ENCODE data around the gene ZDHHC23. TPM values are rescaled to one million over a fixed set of nuclear protein-coding genes. Genes with fewer than 3 reads are reported as not detected.

The ZDHHC23 gene, protein sequence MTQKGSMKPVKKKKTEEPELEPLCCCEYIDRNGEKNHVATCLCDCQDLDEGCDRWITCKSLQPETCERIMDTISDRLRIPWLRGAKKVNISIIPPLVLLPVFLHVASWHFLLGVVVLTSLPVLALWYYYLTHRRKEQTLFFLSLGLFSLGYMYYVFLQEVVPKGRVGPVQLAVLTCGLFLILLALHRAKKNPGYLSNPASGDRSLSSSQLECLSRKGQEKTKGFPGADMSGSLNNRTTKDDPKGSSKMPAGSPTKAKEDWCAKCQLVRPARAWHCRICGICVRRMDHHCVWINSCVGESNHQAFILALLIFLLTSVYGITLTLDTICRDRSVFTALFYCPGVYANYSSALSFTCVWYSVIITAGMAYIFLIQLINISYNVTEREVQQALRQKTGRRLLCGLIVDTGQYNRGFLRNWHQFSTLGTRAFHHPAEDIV
- total RNA-seq, result 1 to 10 TPM; 1.8 to 2.1 TPM

- Mint-ChIP-seq H3K9me3 (ENCODE audit: insufficient read depth) (no peaks in the 10 kb centered on the region), H3K27ac (peak within 1 kb of the TSS; percentile 63), H3K4me3 (peak within 1 kb of the TSS; percentile 73), H3K27me3 (ENCODE audit: low read depth) (peaks cover 33% of the 10 kb centered on the region), H3K4me1 (ENCODE audit: low read depth) (peaks cover 12% of the 10 kb centered on the region), H3K36me3 (ENCODE audit: low read depth) (no peaks in the 10 kb centered on the region)
- peak; percentile 60 for DNase-seq
- ChIA-PET CTCF (no interaction called here), POLR2A (no interaction called here)
- peak; percentile 89 for ATAC-seq
These were observed at the start of gene ZDHHC23 for GRCh38 chr3:113947372-113948014. Gene ZDHHC23 (plus strand): TSS chr3:113948013. CDS start chr3:113948803, 790 bp downstream.

DNA sequence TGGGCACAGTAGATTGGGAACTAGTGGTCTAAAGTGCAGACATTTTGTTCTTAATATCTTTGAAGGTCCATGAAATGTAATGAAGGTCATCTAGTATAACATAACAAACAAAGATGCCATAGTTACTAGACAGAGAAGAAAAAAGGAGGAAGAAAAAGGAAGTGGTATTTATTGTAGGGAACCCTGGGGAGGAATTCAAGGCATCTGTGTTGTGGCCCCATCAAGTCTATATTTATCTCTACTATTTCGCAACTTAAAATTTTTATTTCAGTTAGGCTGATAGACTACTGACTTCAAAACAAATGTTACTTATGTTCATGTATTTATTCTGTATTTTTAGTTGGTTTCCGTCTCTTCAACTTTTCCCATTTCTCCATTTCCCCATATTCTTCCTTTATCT lies 48.9 kb upstream of the ZDHHC23 start:
- H3K27ac Mint-ChIP-seq, result no peak overlapping the region
- H3K9me3 Mint-ChIP-seq (ENCODE audit: insufficient read depth), result no peaks in the 10 kb centered on the region

GRCh38 chr3:113906568-113907140 lies 41.2 kb upstream of the ZDHHC23 start:
- Mint-ChIP-seq H3K4me1 (ENCODE audit: low read depth) (no peaks in the 10 kb centered on the region), H3K4me3 (no peak overlapping the region), H3K27me3 (ENCODE audit: low read depth) (peaks cover 6% of the 10 kb centered on the region), H3K36me3 (ENCODE audit: low read depth) (no peaks in the 10 kb centered on the region), H3K27ac (no peak overlapping the region), H3K9me3 (ENCODE audit: insufficient read depth) (no peaks in the 10 kb centered on the region)
- no peak for ATAC-seq
- ChIA-PET POLR2A (no interaction called here), CTCF (no interaction called here)
- no peak for DNase-seq

More for the DNA sequence above, 48.9 kb upstream of the ZDHHC23 start:
- peaks cover 6% of the 10 kb centered on the region for H3K4me1 Mint-ChIP-seq (ENCODE audit: low read depth)
- ChIA-PET POLR2A (no interaction called here), CTCF (no interaction called here)
- H3K36me3 Mint-ChIP-seq (ENCODE audit: low read depth), result no peaks in the 10 kb centered on the region
- no peak for ATAC-seq
- peaks cover 6% of the 10 kb centered on the region for H3K27me3 Mint-ChIP-seq (ENCODE audit: low read depth)
- DNase-seq, result no peak
- H3K4me3 Mint-ChIP-seq, result no peak overlapping the region

GRCh38 chr3:113908133-113908532 lies 39.7 kb upstream of the ZDHHC23 start:
- POLR2A ChIA-PET, result no interaction called here

DNA sequence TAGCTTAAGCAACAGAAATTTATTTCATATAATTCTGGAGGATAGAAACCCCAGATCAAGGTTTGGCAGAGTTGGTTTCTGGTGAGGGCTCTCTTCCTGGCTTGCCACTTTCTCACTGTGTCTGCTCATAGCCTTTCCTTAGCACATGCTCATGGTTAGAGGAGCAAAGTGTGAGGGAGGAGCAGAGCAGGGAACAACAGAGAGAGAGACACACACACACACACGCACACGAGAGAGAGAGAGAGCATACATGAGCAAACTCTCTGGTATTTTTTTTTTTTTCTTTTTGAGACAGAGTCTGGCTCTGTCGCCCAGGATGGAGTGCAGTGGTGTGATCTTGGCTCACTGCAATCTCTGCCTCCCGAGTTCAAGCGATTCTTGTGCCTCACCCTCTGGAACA lies 36.8 kb upstream of the ZDHHC23 start:
- Mint-ChIP-seq H3K27me3 (ENCODE audit: low read depth) (peaks cover 3% of the 10 kb centered on the region), H3K4me3 (no peak overlapping the region), H3K27ac (no peak overlapping the region), H3K36me3 (ENCODE audit: low read depth) (no peaks in the 10 kb centered on the region), H3K4me1 (ENCODE audit: low read depth) (peaks cover 3% of the 10 kb centered on the region), H3K9me3 (ENCODE audit: insufficient read depth) (no peaks in the 10 kb centered on the region)
- DNase-seq, result no peak
- CTCF ChIA-PET, result interaction anchor here (0.7 to 2.9 kb wide), 4 partner anchors 14 to 175 kb away, joined by 3 to 20 read pairs (median 12); partner anchors contain the start of gene GRAMD1C
- POLR2A ChIA-PET, result no interaction called here
- no peak for ATAC-seq

More at GRCh38 chr3:113908133-113908532, 39.7 kb upstream of the ZDHHC23 start:
- Mint-ChIP-seq H3K4me3 (no peak overlapping the region), H3K4me1 (ENCODE audit: low read depth) (peaks cover 3% of the 10 kb centered on the region), H3K9me3 (ENCODE audit: insufficient read depth) (no peaks in the 10 kb centered on the region), H3K27ac (no peak overlapping the region), H3K36me3 (ENCODE audit: low read depth) (no peaks in the 10 kb centered on the region), H3K27me3 (ENCODE audit: low read depth) (peaks cover 2% of the 10 kb centered on the region)
- no peak for DNase-seq
- ATAC-seq, result no peak
- CTCF ChIA-PET, result interaction anchor here (1.6 to 2.9 kb wide), 3 partner anchors 161 to 172 kb away, joined by 3 to 15 read pairs (median 5); partner anchors contain the start of gene ATP6V1A

DNA sequence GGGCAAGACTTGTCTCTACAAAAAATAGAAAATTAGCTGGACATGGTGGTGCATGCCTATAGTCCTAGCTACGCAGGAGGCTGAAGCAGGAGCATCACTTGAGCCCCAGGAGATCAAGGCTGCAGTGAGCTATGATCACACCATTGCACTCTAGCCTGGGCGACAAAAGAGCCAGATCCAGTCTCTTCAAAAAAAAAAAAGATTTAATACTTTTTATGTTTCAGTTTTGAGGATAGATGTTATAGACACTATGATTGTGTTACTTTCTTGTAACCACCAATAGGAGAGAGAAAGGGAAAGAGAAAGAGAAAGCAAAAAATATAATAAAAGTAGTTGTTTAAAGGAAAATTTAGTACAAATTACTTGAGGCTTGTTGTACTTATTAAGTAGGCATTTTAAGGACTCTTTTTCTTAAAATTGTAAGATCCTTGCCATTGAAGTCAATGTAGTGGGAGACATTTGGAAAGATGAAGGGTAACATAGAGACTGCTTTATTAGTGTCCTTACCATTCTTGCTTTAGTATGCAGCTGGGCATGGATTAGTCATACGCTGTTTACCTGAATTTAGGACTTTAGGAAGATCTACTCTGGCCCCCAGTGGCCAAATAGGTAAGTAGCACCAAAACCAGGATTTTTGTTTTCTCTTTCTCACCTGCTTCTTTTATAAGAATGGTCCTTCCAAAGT lies 35.1 kb upstream of the ZDHHC23 start:
- Mint-ChIP-seq H3K4me1 (ENCODE audit: low read depth) (peaks cover 3% of the 10 kb centered on the region), H3K4me3 (peak overlapping the region; percentile 47), H3K9me3 (ENCODE audit: insufficient read depth) (no peaks in the 10 kb centered on the region), H3K27ac (peak overlapping the region; percentile 39), H3K36me3 (ENCODE audit: low read depth) (no peaks in the 10 kb centered on the region), H3K27me3 (ENCODE audit: low read depth) (peaks cover 3% of the 10 kb centered on the region)
- DNase-seq (peak; percentile 49), ATAC-seq (peak; percentile 90)
- CTCF ChIA-PET, result interaction anchor here (0.8 to 3.7 kb wide), 20 partner anchors 10 to 203 kb away, joined by 3 to 25 read pairs (median 6); partner anchors contain the start of genes ATP6V1A, GRAMD1C and NAA50
- POLR2A ChIA-PET, result interaction anchor here (0.6 kb wide), 1 partner anchor 68 kb away, joined by 3 read pairs; no protein-coding TSS in a partner anchor

- Mint-ChIP-seq H3K9me3 (ENCODE audit: insufficient read depth) (no peaks in the 10 kb centered on the region), H3K27me3 (ENCODE audit: low read depth) (peaks cover 3% of the 10 kb centered on the region), H3K4me1 (ENCODE audit: low read depth) (peaks cover 3% of the 10 kb centered on the region), H3K27ac (no peak overlapping the region), H3K36me3 (ENCODE audit: low read depth) (no peaks in the 10 kb centered on the region), H3K4me3 (no peak overlapping the region)
- ChIA-PET CTCF (interaction anchor here (0.9 to 3.7 kb wide), 5 partner anchors 9 to 178 kb away, joined by 3 to 25 read pairs (median 16); partner anchors contain the start of gene GRAMD1C), POLR2A (no interaction called here)
- DNase-seq, result no peak
- ATAC-seq, result no peak
These were observed 33.2 kb upstream of the ZDHHC23 start for GRCh38 chr3:113914646-113915045.

DNA sequence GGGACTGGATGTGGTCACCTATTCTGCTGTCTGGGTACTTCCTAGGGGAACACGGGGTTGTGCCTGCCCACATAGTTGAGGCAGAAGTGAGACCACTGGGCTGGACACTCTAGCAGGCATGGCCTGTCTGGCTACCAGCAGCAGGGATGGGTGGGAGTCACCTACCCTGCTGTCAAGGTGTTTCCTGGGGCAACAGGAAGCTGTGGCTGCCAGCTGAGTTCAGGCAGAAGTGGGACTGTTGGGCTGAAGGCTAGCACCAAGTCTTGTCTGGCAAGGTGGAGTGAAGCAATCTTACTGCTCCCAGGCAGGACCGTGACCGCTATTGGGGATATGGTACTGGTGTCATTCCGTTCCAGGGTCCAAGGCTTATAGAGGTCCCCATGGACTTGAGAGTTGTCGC lies 20.3 kb upstream of the ZDHHC23 start:
- H3K9me3 Mint-ChIP-seq (ENCODE audit: insufficient read depth), result peaks cover 14% of the 10 kb centered on the region
- H3K27ac Mint-ChIP-seq, result no peak overlapping the region
- H3K36me3 Mint-ChIP-seq (ENCODE audit: low read depth), result peaks cover 7% of the 10 kb centered on the region
- ChIA-PET CTCF (interaction anchor here (1.1 kb wide), 1 partner anchor 15 kb away, joined by 5 read pairs; no protein-coding TSS in a partner anchor), POLR2A (no interaction called here)
- no peak for DNase-seq
- no peak overlapping the region for H3K4me3 Mint-ChIP-seq
- peaks cover 13% of the 10 kb centered on the region for H3K27me3 Mint-ChIP-seq (ENCODE audit: low read depth)
- ATAC-seq, result peak; percentile 39
- H3K4me1 Mint-ChIP-seq (ENCODE audit: low read depth), result peaks cover 11% of the 10 kb centered on the region

GRCh38 chr3:113946831-113947230 lies 982 bp upstream of the ZDHHC23 start:
- DNase-seq (no peak), ATAC-seq (no peak)
- POLR2A ChIA-PET, result no interaction called here
- CTCF ChIA-PET, result no interaction called here
- Mint-ChIP-seq H3K27me3 (ENCODE audit: low read depth) (peaks cover 36% of the 10 kb centered on the region), H3K4me3 (peak overlapping the region; percentile 73), H3K4me1 (ENCODE audit: low read depth) (peaks cover 12% of the 10 kb centered on the region), H3K27ac (no peak overlapping the region), H3K36me3 (ENCODE audit: low read depth) (no peaks in the 10 kb centered on the region), H3K9me3 (ENCODE audit: insufficient read depth) (no peaks in the 10 kb centered on the region)

- H3K27ac Mint-ChIP-seq, result no peak overlapping the region
- H3K36me3 Mint-ChIP-seq (ENCODE audit: low read depth), result no peaks in the 10 kb centered on the region
- ChIA-PET CTCF (no interaction called here), POLR2A (no interaction called here)
- no peaks in the 10 kb centered on the region for H3K9me3 Mint-ChIP-seq (ENCODE audit: insufficient read depth)
- H3K4me3 Mint-ChIP-seq, result peak overlapping the region; percentile 49
- peaks cover 13% of the 10 kb centered on the region for H3K4me1 Mint-ChIP-seq (ENCODE audit: low read depth)
- ATAC-seq, result peak; percentile 50
- DNase-seq, result peak; percentile 30
- peaks cover 33% of the 10 kb centered on the region for H3K27me3 Mint-ChIP-seq (ENCODE audit: low read depth)
These were observed 453 bp downstream of the ZDHHC23 start for GRCh38 chr3:113948015-113948917.

DNA sequence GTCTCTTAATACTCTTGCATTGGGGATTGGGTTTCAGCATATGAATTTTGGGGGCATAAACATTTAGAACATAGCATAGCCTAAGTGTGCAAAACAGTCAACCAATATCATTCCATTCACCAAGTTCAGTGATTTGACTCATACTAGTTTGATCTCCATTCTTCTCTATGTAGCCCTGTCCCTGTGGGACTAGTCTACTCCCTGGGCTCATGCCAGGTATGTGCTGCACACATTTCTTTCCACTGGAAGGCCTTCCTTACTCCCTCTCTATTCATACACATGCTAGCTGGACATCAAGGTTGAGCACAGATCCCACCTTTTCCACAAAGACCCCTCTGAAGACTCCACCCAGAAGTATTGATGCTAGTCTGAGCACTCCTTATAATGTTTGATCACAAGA lies 5.1 kb downstream of the ZDHHC23 start:
- ChIA-PET POLR2A (no interaction called here), CTCF (no interaction called here)
- H3K27ac Mint-ChIP-seq, result no peak overlapping the region
- no peak for ATAC-seq
- H3K36me3 Mint-ChIP-seq (ENCODE audit: low read depth), result no peaks in the 10 kb centered on the region
- peaks cover 24% of the 10 kb centered on the region for H3K4me1 Mint-ChIP-seq (ENCODE audit: low read depth)
- no peaks in the 10 kb centered on the region for H3K9me3 Mint-ChIP-seq (ENCODE audit: insufficient read depth)
- DNase-seq, result no peak
- H3K4me3 Mint-ChIP-seq, result no peak overlapping the region
- peaks cover 14% of the 10 kb centered on the region for H3K27me3 Mint-ChIP-seq (ENCODE audit: low read depth)

All from activated CD8-positive, alpha-beta T cell treated with anti-CD3 and anti-CD28 coated beads, Interleukin-2, amount 10 ng/mL, durations not matched to agents 7 days and 5 days (primary cell).